H9 (cell line): Measurements from ENCODE around the gene THOC7. TPM values are rescaled to one million over a fixed set of nuclear protein-coding genes. Genes with fewer than 3 reads are reported as not detected.

Experiments used
- DNase-seq: peaks from one replicate; pipeline ENCODE4 v3.0.0-alpha.2; 2017
- H2AFZ ChIP-seq: one replicate; pipeline ENCODE4 v1.6.1; 2013; ENCODE audit warnings: mild to moderate bottlenecking, low read length, control low read depth, moderate library complexity
- H2AK5ac ChIP-seq: 2 replicates; pipeline ENCODE4 v1.6.1; 2013; ENCODE audit warnings: low read length, control low read depth, mixed read lengths; ENCODE audit not compliant: insufficient read length
- H2BK120ac ChIP-seq: one replicate; pipeline ENCODE4 v1.6.1; 2013; ENCODE audit warnings: low read depth, mild to moderate bottlenecking, low read length, control low read depth, inconsistent platforms; ENCODE audit not compliant: poor library complexity, severe bottlenecking
- H2BK12ac ChIP-seq: 2 replicates; pipeline ENCODE4 v1.6.1; 2013; ENCODE audit warnings: low read length, control low read depth, mixed read lengths, low read depth; ENCODE audit not compliant: insufficient read length
- H2BK15ac ChIP-seq: 2 replicates; pipeline ENCODE4 v1.6.1; 2013; ENCODE audit warnings: low read depth, low read length, control low read depth
- H2BK20ac ChIP-seq: one replicate; pipeline ENCODE4 v1.6.1; 2013; ENCODE audit warnings: low read depth, mild to moderate bottlenecking, low read length, control low read depth, inconsistent platforms; ENCODE audit not compliant: poor library complexity, severe bottlenecking
- H2BK5ac ChIP-seq: 2 replicates; pipeline ENCODE4 v1.6.1; 2013; ENCODE audit warnings: low read length, control low read depth, mixed read lengths; ENCODE audit not compliant: insufficient read length
- H3K14ac ChIP-seq: 2 replicates; pipeline ENCODE4 v1.6.1; 2013; ENCODE audit warnings: low read length, control low read depth; ENCODE audit not compliant: insufficient read depth
- H3K18ac ChIP-seq: 2 replicates; pipeline ENCODE4 v1.6.1; 2013; ENCODE audit warnings: low read depth, mild to moderate bottlenecking, mixed read lengths, low read length, control low read depth; ENCODE audit not compliant: insufficient read length
- H3K23ac ChIP-seq: 2 replicates; pipeline ENCODE4 v1.6.1; 2013; ENCODE audit warnings: low read length, control low read depth, mixed read lengths, low read depth; ENCODE audit not compliant: insufficient read length
- H3K23me2 ChIP-seq: 2 replicates; pipeline ENCODE4 v1.6.1; 2013; ENCODE audit warnings: low read depth, mild to moderate bottlenecking, mixed read lengths, low read length, control low read depth; ENCODE audit not compliant: insufficient read length, poor library complexity, severe bottlenecking
- H3K27ac ChIP-seq: 2 replicates; pipeline ENCODE4 v1.5.1; 2013; ENCODE audit warnings: low read length, control low read depth, mixed read lengths, low read depth; ENCODE audit not compliant: insufficient read length
- H3K27me3 ChIP-seq: 2 replicates; pipeline ENCODE4 v1.6.1; 2013; ENCODE audit warnings: low read length, control low read depth, inconsistent platforms; ENCODE audit not compliant: insufficient read depth
- H3K4ac ChIP-seq: 2 replicates; pipeline ENCODE4 v1.6.1; 2013; ENCODE audit warnings: low read depth, mild to moderate bottlenecking, control low read depth, inconsistent platforms, low read length, moderate library complexity
- H3K4me1 ChIP-seq: 2 replicates; pipeline ENCODE4 v1.6.1; 2013; ENCODE audit warnings: low read length, control low read depth, inconsistent platforms; ENCODE audit not compliant: insufficient read depth
- H3K4me2 ChIP-seq: 2 replicates; pipeline ENCODE4 v1.6.1; 2013; ENCODE audit warnings: low read length, control low read depth, mixed read lengths; ENCODE audit not compliant: insufficient read length, insufficient read depth
- H3K56ac ChIP-seq: 2 replicates; pipeline ENCODE4 v1.6.1; 2013; ENCODE audit warnings: low read depth, mild to moderate bottlenecking, mixed read lengths, low read length, control low read depth; ENCODE audit not compliant: insufficient read length
- H3K79me1 ChIP-seq: 2 replicates; pipeline ENCODE4 v1.6.1; 2013; ENCODE audit warnings: low read depth, mild to moderate bottlenecking, moderate library complexity, low read length, control low read depth, inconsistent platforms; ENCODE audit not compliant: insufficient read depth, poor library complexity, severe bottlenecking
- H3K79me2 ChIP-seq: 2 replicates; pipeline ENCODE4 v1.6.1; 2013; ENCODE audit warnings: low read length, control low read depth, inconsistent platforms; ENCODE audit not compliant: insufficient read depth
- H3K9ac ChIP-seq: 2 replicates; pipeline ENCODE4 v1.6.1; 2013; ENCODE audit warnings: low read length, control low read depth, mixed read lengths; ENCODE audit not compliant: insufficient read length; ENCODE audit errors: extremely low read depth
- H3K9me3 ChIP-seq: one replicate; pipeline ENCODE4 v1.6.1; 2013; ENCODE audit warnings: low read depth, low read length, inconsistent platforms; ENCODE audit not compliant: control insufficient read depth
- H3T11ph ChIP-seq: one replicate; pipeline ENCODE4 v1.6.1; 2013; ENCODE audit warnings: mild to moderate bottlenecking, low read length, control low read depth, inconsistent platforms
- H4K20me1 ChIP-seq: one replicate; pipeline ENCODE4 v1.6.1; 2013; ENCODE audit not compliant: control insufficient read depth, insufficient read length, insufficient read depth
- H4K5ac ChIP-seq: 2 replicates; pipeline ENCODE4 v1.6.1; 2013; ENCODE audit warnings: low read depth, mild to moderate bottlenecking, mixed read lengths, low read length, control low read depth; ENCODE audit not compliant: insufficient read length
- H4K8ac ChIP-seq: replicated peaks from 2 replicates; pipeline ENCODE4 v1.6.1; 2013; ENCODE audit warnings: low read length, control low read depth, mixed read lengths, low read depth; ENCODE audit not compliant: insufficient read length
- H4K91ac ChIP-seq: 2 replicates; pipeline ENCODE4 v1.6.1; 2013; ENCODE audit warnings: low read depth, mild to moderate bottlenecking, moderate library complexity, mixed read lengths, low read length, control low read depth; ENCODE audit not compliant: insufficient read length
- H3K27ac Mint-ChIP-seq, 3 experiments: 2 replicates in 2 of 3; 3 replicates in 1 of 3; pipeline ENCODE4 v1.8.0; 2020 to 2021; ENCODE audit warnings: mixed read lengths in 3 of 3, mild to moderate bottlenecking in 1 of 3, moderate library complexity in 1 of 3
- H3K27me3 Mint-ChIP-seq: 2 replicates; pipeline ENCODE4 v1.8.0; 2021; ENCODE audit warnings: low read depth, mild to moderate bottlenecking, moderate library complexity, mixed read lengths
- H3K36me3 Mint-ChIP-seq, 3 experiments: 2 replicates in 2 of 3; 3 replicates in 1 of 3; pipeline ENCODE4 v1.8.0; 2020 to 2021; ENCODE audit warnings: low read depth in 3 of 3, mixed read lengths in 3 of 3; ENCODE audit not compliant: insufficient read depth in 1 of 3
- H3K4me1 Mint-ChIP-seq, 2 experiments: 2 replicates each; pipeline ENCODE4 v1.8.0; 2020; ENCODE audit warnings: mixed read lengths in 2 of 2
- H3K4me3 Mint-ChIP-seq, 2 experiments: 2 replicates in 1 of 2; 3 replicates in 1 of 2; pipeline ENCODE4 v1.8.0; 2020 to 2021; ENCODE audit warnings: mild to moderate bottlenecking in 2 of 2, mixed read lengths in 2 of 2, moderate library complexity in 1 of 2
- H3K9me3 Mint-ChIP-seq, 2 experiments: 2 replicates in 1 of 2; 3 replicates in 1 of 2; pipeline ENCODE4 v1.8.0; 2020; ENCODE audit warnings: mild to moderate bottlenecking in 2 of 2, mixed read lengths in 2 of 2, moderate library complexity in 1 of 2
- CTCF ChIP-seq: fragments of 200-600 bp; sonication (generic); conservative IDR thresholded peaks from 3 replicates; pipeline ENCODE4 v1.8.0; 2021; ENCODE audit warnings: antibody characterized with exemption, mild to moderate bottlenecking
- WGBS: extraction: QIAGEN DNeasy Blood & Tissue Kit; methylation state at CpG from one replicate; pipeline ENCODE4 v1.1.7; 2013; ENCODE audit warnings: missing lambda C conversion rate, low lambda C conversion rate, mixed read lengths; ENCODE audit not compliant: insufficient read length; ENCODE audit errors: extremely low coverage; 5-methylcytosine and 5-hydroxymethylcytosine counted together
- total RNA-seq: library from RNA; stranded (reverse); gene quantifications from 2 replicates; pipeline ENCODE4 v1.2.1, GENCODE V29; 2021

THOC7 gene
- total RNA-seq, 1 experiment from 2014 or later, result 63.3 TPM

- H3K23me2 ChIP-seq, result no peaks in the 10 kb centered on the region
- no peak overlapping the region for H2BK15ac ChIP-seq
- Mint-ChIP-seq H3K4me1 (peaks cover 17 to 23% of the 10 kb centered on the region in 2 experiments), H3K27me3 (no peaks in the 10 kb centered on the region), H3K9me3 (no peaks in the 10 kb centered on the region), H3K36me3 (peaks cover 0 to 4% (median 1%) of the 10 kb centered on the region in 3 experiments; a peak in 2 of 7 replicates), H3K27ac (no peak overlapping the region), H3K4me3 (no peak overlapping the region)
- no peak overlapping the region for H3K23ac ChIP-seq
- H3K27ac ChIP-seq, result no peak overlapping the region
- no peak overlapping the region for H3K4me2 ChIP-seq
- no peak overlapping the region for H2BK120ac ChIP-seq
- no CpG with 5 or more reads among the region's 2 CpGs for WGBS
- H4K91ac ChIP-seq, result no peak overlapping the region
- no peak for DNase-seq
- H4K5ac ChIP-seq, result no peak overlapping the region
- no peak overlapping the region for H2AK5ac ChIP-seq
- H3K27me3 ChIP-seq, result no peaks in the 10 kb centered on the region
- no peak overlapping the region for H2BK12ac ChIP-seq
- H2BK20ac ChIP-seq, result no peak overlapping the region
- H3K79me1 ChIP-seq, result peaks cover 4% of the 10 kb centered on the region
- no peak overlapping the region for H3K18ac ChIP-seq
- no peak overlapping the region for H4K8ac ChIP-seq
- H3K79me2 ChIP-seq, result peaks cover 4% of the 10 kb centered on the region; the same call in 1 of the 2 replicates
- no peak overlapping the region for H3K14ac ChIP-seq
- no peak overlapping the region for H3T11ph ChIP-seq
- no peak overlapping the region for H2BK5ac ChIP-seq
- no peak overlapping the region for H2AFZ ChIP-seq
- H3K4ac ChIP-seq, result no peak overlapping the region
- no peak overlapping the region for H3K9ac ChIP-seq
- H4K20me1 ChIP-seq, result no peaks in the 10 kb centered on the region
- H3K9me3 ChIP-seq, result no peaks in the 10 kb centered on the region
- H3K56ac ChIP-seq, result no peak overlapping the region
- peaks cover 9% of the 10 kb centered on the region for H3K4me1 ChIP-seq
- TF ChIP-seq CTCF, result no peak
Measured at GRCh38 chr3:63872135-63872924, 8.7 kb upstream of the THOC7 start.
